H9 (cell line): Measurements from ENCODE around the gene VIPR1. TPM values are rescaled to one million over a fixed set of nuclear protein-coding genes. Genes with fewer than 3 reads are reported as not detected.

Source experiments
- DNase-seq: peaks from one replicate; pipeline ENCODE4 v3.0.0-alpha.2; 2017
- H2AFZ ChIP-seq: one replicate; pipeline ENCODE4 v1.6.1; 2013; ENCODE audit warnings: mild to moderate bottlenecking, low read length, control low read depth, moderate library complexity
- H2AK5ac ChIP-seq: 2 replicates; pipeline ENCODE4 v1.6.1; 2013; ENCODE audit warnings: low read length, control low read depth, mixed read lengths; ENCODE audit not compliant: insufficient read length
- H2BK120ac ChIP-seq: one replicate; pipeline ENCODE4 v1.6.1; 2013; ENCODE audit warnings: low read depth, mild to moderate bottlenecking, low read length, control low read depth, inconsistent platforms; ENCODE audit not compliant: poor library complexity, severe bottlenecking
- H2BK12ac ChIP-seq: 2 replicates; pipeline ENCODE4 v1.6.1; 2013; ENCODE audit warnings: low read length, control low read depth, mixed read lengths, low read depth; ENCODE audit not compliant: insufficient read length
- H2BK15ac ChIP-seq: 2 replicates; pipeline ENCODE4 v1.6.1; 2013; ENCODE audit warnings: low read depth, low read length, control low read depth
- H2BK20ac ChIP-seq: one replicate; pipeline ENCODE4 v1.6.1; 2013; ENCODE audit warnings: low read depth, mild to moderate bottlenecking, low read length, control low read depth, inconsistent platforms; ENCODE audit not compliant: poor library complexity, severe bottlenecking
- H2BK5ac ChIP-seq: 2 replicates; pipeline ENCODE4 v1.6.1; 2013; ENCODE audit warnings: low read length, control low read depth, mixed read lengths; ENCODE audit not compliant: insufficient read length
- H3K14ac ChIP-seq: 2 replicates; pipeline ENCODE4 v1.6.1; 2013; ENCODE audit warnings: low read length, control low read depth; ENCODE audit not compliant: insufficient read depth
- H3K18ac ChIP-seq: 2 replicates; pipeline ENCODE4 v1.6.1; 2013; ENCODE audit warnings: low read depth, mild to moderate bottlenecking, mixed read lengths, low read length, control low read depth; ENCODE audit not compliant: insufficient read length
- H3K23ac ChIP-seq: 2 replicates; pipeline ENCODE4 v1.6.1; 2013; ENCODE audit warnings: low read length, control low read depth, mixed read lengths, low read depth; ENCODE audit not compliant: insufficient read length
- H3K23me2 ChIP-seq: 2 replicates; pipeline ENCODE4 v1.6.1; 2013; ENCODE audit warnings: low read depth, mild to moderate bottlenecking, mixed read lengths, low read length, control low read depth; ENCODE audit not compliant: insufficient read length, poor library complexity, severe bottlenecking
- H3K27ac ChIP-seq: 2 replicates; pipeline ENCODE4 v1.5.1; 2013; ENCODE audit warnings: low read length, control low read depth, mixed read lengths, low read depth; ENCODE audit not compliant: insufficient read length
- H3K27me3 ChIP-seq: 2 replicates; pipeline ENCODE4 v1.6.1; 2013; ENCODE audit warnings: low read length, control low read depth, inconsistent platforms; ENCODE audit not compliant: insufficient read depth
- H3K4ac ChIP-seq: 2 replicates; pipeline ENCODE4 v1.6.1; 2013; ENCODE audit warnings: low read depth, mild to moderate bottlenecking, control low read depth, inconsistent platforms, low read length, moderate library complexity
- H3K4me1 ChIP-seq: 2 replicates; pipeline ENCODE4 v1.6.1; 2013; ENCODE audit warnings: low read length, control low read depth, inconsistent platforms; ENCODE audit not compliant: insufficient read depth
- H3K4me2 ChIP-seq: 2 replicates; pipeline ENCODE4 v1.6.1; 2013; ENCODE audit warnings: low read length, control low read depth, mixed read lengths; ENCODE audit not compliant: insufficient read length, insufficient read depth
- H3K56ac ChIP-seq: 2 replicates; pipeline ENCODE4 v1.6.1; 2013; ENCODE audit warnings: low read depth, mild to moderate bottlenecking, mixed read lengths, low read length, control low read depth; ENCODE audit not compliant: insufficient read length
- H3K79me1 ChIP-seq: 2 replicates; pipeline ENCODE4 v1.6.1; 2013; ENCODE audit warnings: low read depth, mild to moderate bottlenecking, moderate library complexity, low read length, control low read depth, inconsistent platforms; ENCODE audit not compliant: insufficient read depth, poor library complexity, severe bottlenecking
- H3K79me2 ChIP-seq: 2 replicates; pipeline ENCODE4 v1.6.1; 2013; ENCODE audit warnings: low read length, control low read depth, inconsistent platforms; ENCODE audit not compliant: insufficient read depth
- H3K9ac ChIP-seq: 2 replicates; pipeline ENCODE4 v1.6.1; 2013; ENCODE audit warnings: low read length, control low read depth, mixed read lengths; ENCODE audit not compliant: insufficient read length; ENCODE audit errors: extremely low read depth
- H3K9me3 ChIP-seq: one replicate; pipeline ENCODE4 v1.6.1; 2013; ENCODE audit warnings: low read depth, low read length, inconsistent platforms; ENCODE audit not compliant: control insufficient read depth
- H3T11ph ChIP-seq: one replicate; pipeline ENCODE4 v1.6.1; 2013; ENCODE audit warnings: mild to moderate bottlenecking, low read length, control low read depth, inconsistent platforms
- H4K20me1 ChIP-seq: one replicate; pipeline ENCODE4 v1.6.1; 2013; ENCODE audit not compliant: control insufficient read depth, insufficient read length, insufficient read depth
- H4K5ac ChIP-seq: 2 replicates; pipeline ENCODE4 v1.6.1; 2013; ENCODE audit warnings: low read depth, mild to moderate bottlenecking, mixed read lengths, low read length, control low read depth; ENCODE audit not compliant: insufficient read length
- H4K8ac ChIP-seq: replicated peaks from 2 replicates; pipeline ENCODE4 v1.6.1; 2013; ENCODE audit warnings: low read length, control low read depth, mixed read lengths, low read depth; ENCODE audit not compliant: insufficient read length
- H4K91ac ChIP-seq: 2 replicates; pipeline ENCODE4 v1.6.1; 2013; ENCODE audit warnings: low read depth, mild to moderate bottlenecking, moderate library complexity, mixed read lengths, low read length, control low read depth; ENCODE audit not compliant: insufficient read length
- H3K27ac Mint-ChIP-seq, 3 experiments: 2 replicates in 2 of 3; 3 replicates in 1 of 3; pipeline ENCODE4 v1.8.0; 2020 to 2021; ENCODE audit warnings: mixed read lengths in 3 of 3, mild to moderate bottlenecking in 1 of 3, moderate library complexity in 1 of 3
- H3K27me3 Mint-ChIP-seq: 2 replicates; pipeline ENCODE4 v1.8.0; 2021; ENCODE audit warnings: low read depth, mild to moderate bottlenecking, moderate library complexity, mixed read lengths
- H3K36me3 Mint-ChIP-seq, 3 experiments: 2 replicates in 2 of 3; 3 replicates in 1 of 3; pipeline ENCODE4 v1.8.0; 2020 to 2021; ENCODE audit warnings: low read depth in 3 of 3, mixed read lengths in 3 of 3; ENCODE audit not compliant: insufficient read depth in 1 of 3
- H3K4me1 Mint-ChIP-seq, 2 experiments: 2 replicates each; pipeline ENCODE4 v1.8.0; 2020; ENCODE audit warnings: mixed read lengths in 2 of 2
- H3K4me3 Mint-ChIP-seq, 2 experiments: 2 replicates in 1 of 2; 3 replicates in 1 of 2; pipeline ENCODE4 v1.8.0; 2020 to 2021; ENCODE audit warnings: mild to moderate bottlenecking in 2 of 2, mixed read lengths in 2 of 2, moderate library complexity in 1 of 2
- H3K9me3 Mint-ChIP-seq, 2 experiments: 2 replicates in 1 of 2; 3 replicates in 1 of 2; pipeline ENCODE4 v1.8.0; 2020; ENCODE audit warnings: mild to moderate bottlenecking in 2 of 2, mixed read lengths in 2 of 2, moderate library complexity in 1 of 2
- WGBS: extraction: QIAGEN DNeasy Blood & Tissue Kit; methylation state at CpG from one replicate; pipeline ENCODE4 v1.1.7; 2013; ENCODE audit warnings: missing lambda C conversion rate, low lambda C conversion rate, mixed read lengths; ENCODE audit not compliant: insufficient read length; ENCODE audit errors: extremely low coverage; 5-methylcytosine and 5-hydroxymethylcytosine counted together
- total RNA-seq: library from RNA; stranded (reverse); gene quantifications from 2 replicates; pipeline ENCODE4 v1.2.1, GENCODE V29; 2021
- TF ChIP-seq, protein P1 (sequence below): fragments of 200-600 bp; sonication (generic); conservative IDR thresholded peaks from 3 replicates; pipeline ENCODE4 v1.8.0; 2021; ENCODE audit warnings: antibody characterized with exemption, mild to moderate bottlenecking

VIPR1 gene
- total RNA-seq, 1 experiment from 2014 or later = 6.5 TPM

DNA sequence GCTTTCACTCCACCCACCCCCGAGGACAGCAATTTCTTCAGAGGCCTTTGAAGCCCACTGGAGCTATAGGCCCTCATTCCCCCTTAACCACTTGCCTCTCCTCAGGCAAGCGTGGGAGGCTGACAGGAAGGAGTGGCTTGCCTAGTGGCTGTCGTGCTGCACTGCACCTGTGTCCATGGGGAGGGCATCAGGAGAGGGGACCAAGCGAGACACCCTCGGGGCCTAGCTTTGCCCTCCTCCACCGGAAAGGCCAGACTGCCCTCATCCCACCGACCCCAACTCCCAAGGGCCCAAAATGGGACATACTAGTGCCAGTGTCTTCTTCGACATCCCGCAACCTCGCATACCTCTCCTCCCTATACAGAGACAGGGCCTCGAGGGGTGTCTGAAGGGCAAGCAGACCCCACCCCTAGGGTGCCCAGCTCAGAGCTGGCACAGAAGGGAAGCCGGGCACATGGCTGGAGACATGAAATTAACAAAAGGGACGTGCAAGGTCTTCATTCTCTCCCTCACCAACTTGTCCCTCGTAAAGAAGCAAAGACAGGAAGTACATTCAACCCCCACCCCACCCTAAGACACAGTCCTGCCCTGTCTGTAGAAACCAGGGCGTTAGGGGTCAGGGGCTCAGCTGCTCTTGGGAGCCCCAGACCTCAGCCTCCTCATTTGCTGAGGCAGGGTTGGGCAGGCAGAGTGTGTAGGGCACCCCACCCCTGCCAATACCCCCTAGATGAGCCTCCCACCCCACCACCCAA is 24.3 kb downstream of the VIPR1 start:
- no peak overlapping the region for H2BK120ac ChIP-seq
- H2AK5ac ChIP-seq = no peak overlapping the region
- H3K23me2 ChIP-seq = no peaks in the 10 kb centered on the region
- Mint-ChIP-seq H3K9me3 (no peaks in the 10 kb centered on the region), H3K27me3 (no peaks in the 10 kb centered on the region), H3K36me3 (no peaks in the 10 kb centered on the region), H3K4me1 (no peaks in the 10 kb centered on the region; a peak in 1 of 4 replicates), H3K27ac (no peak overlapping the region; a peak in 1 of 7 replicates), H3K4me3 (no peak overlapping the region)
- no peak overlapping the region for H2BK20ac ChIP-seq
- no peaks in the 10 kb centered on the region for H3K79me1 ChIP-seq
- DNase-seq = no peak
- no peaks in the 10 kb centered on the region for H3K9me3 ChIP-seq
- H3K79me2 ChIP-seq = no peaks in the 10 kb centered on the region
- H2BK5ac ChIP-seq = no peak overlapping the region
- no peaks in the 10 kb centered on the region for H3K4me1 ChIP-seq
- no peak overlapping the region for H4K91ac ChIP-seq
- TF ChIP-seq, protein P1, sequence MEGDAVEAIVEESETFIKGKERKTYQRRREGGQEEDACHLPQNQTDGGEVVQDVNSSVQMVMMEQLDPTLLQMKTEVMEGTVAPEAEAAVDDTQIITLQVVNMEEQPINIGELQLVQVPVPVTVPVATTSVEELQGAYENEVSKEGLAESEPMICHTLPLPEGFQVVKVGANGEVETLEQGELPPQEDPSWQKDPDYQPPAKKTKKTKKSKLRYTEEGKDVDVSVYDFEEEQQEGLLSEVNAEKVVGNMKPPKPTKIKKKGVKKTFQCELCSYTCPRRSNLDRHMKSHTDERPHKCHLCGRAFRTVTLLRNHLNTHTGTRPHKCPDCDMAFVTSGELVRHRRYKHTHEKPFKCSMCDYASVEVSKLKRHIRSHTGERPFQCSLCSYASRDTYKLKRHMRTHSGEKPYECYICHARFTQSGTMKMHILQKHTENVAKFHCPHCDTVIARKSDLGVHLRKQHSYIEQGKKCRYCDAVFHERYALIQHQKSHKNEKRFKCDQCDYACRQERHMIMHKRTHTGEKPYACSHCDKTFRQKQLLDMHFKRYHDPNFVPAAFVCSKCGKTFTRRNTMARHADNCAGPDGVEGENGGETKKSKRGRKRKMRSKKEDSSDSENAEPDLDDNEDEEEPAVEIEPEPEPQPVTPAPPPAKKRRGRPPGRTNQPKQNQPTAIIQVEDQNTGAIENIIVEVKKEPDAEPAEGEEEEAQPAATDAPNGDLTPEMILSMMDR = peak; percentile 40; the same call in 2 of the 3 replicates
- H3K18ac ChIP-seq = no peak overlapping the region
- no peak overlapping the region for H4K5ac ChIP-seq
- H3K56ac ChIP-seq = no peak overlapping the region
- no peak overlapping the region for H2AFZ ChIP-seq
- no peak overlapping the region for H2BK15ac ChIP-seq
- no peak overlapping the region for H4K8ac ChIP-seq
- WGBS = no CpG with 5 or more reads among the region's 15 CpGs
- H3K14ac ChIP-seq = no peak overlapping the region
- no peak overlapping the region for H3K23ac ChIP-seq
- no peak overlapping the region for H3T11ph ChIP-seq
- H3K4ac ChIP-seq = no peak overlapping the region
- H3K9ac ChIP-seq = no peak overlapping the region
- H3K27me3 ChIP-seq = no peaks in the 10 kb centered on the region
- no peak overlapping the region for H3K4me2 ChIP-seq
- no peak overlapping the region for H2BK12ac ChIP-seq
- H4K20me1 ChIP-seq = no peaks in the 10 kb centered on the region
- H3K27ac ChIP-seq = no peak overlapping the region
